Spleen (tissue), 7 donors: ENCODE measurements around the gene FOXO3.

ENCODE experiments used
- CTCF ChIP-seq, 11 experiments: fragments of 200-600 bp in 7 of 11; fragments of 450-650 bp in 4 of 11; sonication (generic) in 4 of 11; IDR thresholded peaks in 8 of 11; conservative IDR thresholded peaks in 3 of 11; 1 replicate in 7 of 11; 2 replicates in 4 of 11; pipeline versions ENCODE4 v1.4.0 to v1.8.0; 2016 to 2021; ENCODE audit warnings: antibody characterized with exemption in 11 of 11, inconsistent platforms in 4 of 11, mild to moderate bottlenecking in 1 of 11
- POLR2AphosphoS5 ChIP-seq, 3 donors: sonication (generic); formaldehyde crosslinking; IDR thresholded peaks; one replicate each; pipeline ENCODE4 v1.5.1; 2017; ENCODE audit warnings: antibody characterized with exemption in 3 of 3
- donor health status: DM: no; HTN: no; CAD: no; lungs with moderate emphysema.
- donor health status: DM: no; HTN: no; CAD: no.
- donor health status: DM: no; HTN: no; CAD: no.

GRCh38 chr6:108559097-108559883, 1.4 kb upstream of the FOXO3 start:
- TF ChIP-seq CTCF (IDR thresholded peaks at IDR 0.05 in 8 of 11, conservative IDR thresholded peaks at IDR 0.05 in 3 of 11) (no peak), POLR2AphosphoS5 (IDR thresholded peaks at IDR 0.05) (peak; percentile 97 to 100 (median 99))
